Endothelial cell of umbilical vein (primary cell): ENCODE measurements around the gene CYP11A1. TPM values are rescaled to one million over a fixed set of nuclear protein-coding genes. Genes with fewer than 3 reads are reported as not detected.

Experiments
- BruUV-seq: library from RNA; stranded (reverse); fragments of 400-500 nt; replicated peaks from 2 replicates; lab custom pipeline; 2021; lab: Mats Ljungman, UMichigan
- CTCF ChIA-PET: fragments of 300-600, 350-600 bp; sonication (Branson Sonifier 250); formaldehyde crosslinking; loops from one replicate; lab custom pipeline; 2021; ENCODE audit warnings: antibody characterized with exemption, inconsistent platforms; lab: Charles Lee
- POLR2A ChIA-PET: fragments of 300-600, 350-600 bp; sonication (Branson Sonifier 250); formaldehyde crosslinking; loops from one replicate; lab custom pipeline; 2021; ENCODE audit warnings: antibody characterized with exemption, inconsistent platforms; lab: Charles Lee
- DNase-seq: peaks from one replicate; pipeline ENCODE4 v3.0.0-alpha.2; 2011; ENCODE audit warnings: low read depth, low spot score
- FAIRE-seq: peaks from 2 replicates; lab custom pipeline; 2011; peaks lifted over from hg19 to GRCh38; lab: Jason Lieb, UNC
- H2AFZ ChIP-seq: 2 replicates; pipeline ENCODE4 v1.6.0; 2012; ENCODE audit warnings: low read depth, low read length, control low read depth, inconsistent platforms
- H3K27ac ChIP-seq: 2 replicates; pipeline ENCODE4 v1.5.1; 2011; ENCODE audit warnings: low read depth, mild to moderate bottlenecking, control low read depth, low read length, moderate library complexity; ENCODE audit not compliant: insufficient read depth
- H3K27me3 ChIP-seq, 2 experiments: 2 replicates each; pipeline versions ENCODE4 v1.6.0 to v1.6.1; 2011; ENCODE audit warnings: low read length in 2 of 2, mixed read lengths in 1 of 2; ENCODE audit not compliant: control insufficient read depth in 2 of 2, insufficient read depth in 2 of 2
- H3K36me3 ChIP-seq, 2 experiments: 2 replicates in 1 of 2; 3 replicates in 1 of 2; pipeline ENCODE4 v1.5.1; 2011; ENCODE audit warnings: low read length in 2 of 2, mild to moderate bottlenecking in 1 of 2, moderate library complexity in 1 of 2; ENCODE audit not compliant: control insufficient read depth in 2 of 2, insufficient read depth in 2 of 2; ENCODE audit errors: extremely low read depth in 1 of 2
- H3K4me1 ChIP-seq: 3 replicates; pipeline ENCODE4 v1.5.1; 2011; ENCODE audit warnings: mild to moderate bottlenecking, low read length; ENCODE audit not compliant: control insufficient read depth, insufficient read depth; ENCODE audit errors: extremely low read depth
- H3K4me2 ChIP-seq: 2 replicates; pipeline ENCODE4 v1.6.1; 2011; ENCODE audit warnings: low read length, control low read depth, mixed read lengths; ENCODE audit not compliant: insufficient read depth
- H3K4me3 ChIP-seq, 3 experiments: fragments of 200-600 bp in 1 of 3; sonication (generic), shearing (Covaris generic) in 1 of 3; replicated peaks in 1 of 3; 2 replicates each; pipeline ENCODE4 v1.5.1; 2011 to 2016; ENCODE audit warnings: control low read depth in 3 of 3, low read length in 3 of 3, mild to moderate bottlenecking in 2 of 3, inconsistent platforms in 1 of 3, low read depth in 1 of 3, moderate library complexity in 1 of 3; ENCODE audit not compliant: insufficient read depth in 1 of 3
- H3K79me2 ChIP-seq: 2 replicates; pipeline ENCODE4 v1.6.0; 2012; ENCODE audit warnings: low read length, inconsistent platforms; ENCODE audit not compliant: control insufficient read depth, insufficient read depth
- H3K9ac ChIP-seq: replicated peaks from 2 replicates; pipeline ENCODE3; 2011; ENCODE audit warnings: low read length, control low read depth; ENCODE audit not compliant: insufficient read depth; ENCODE audit errors: extremely low read depth
- H3K9me1 ChIP-seq: replicated peaks from 3 replicates; pipeline ENCODE4 v1.6.0; 2011; ENCODE audit warnings: mild to moderate bottlenecking, low read length; ENCODE audit not compliant: control insufficient read depth, insufficient read depth; ENCODE audit errors: extremely low read depth
- H3K9me3 ChIP-seq: replicated peaks from 2 replicates; pipeline ENCODE4 v1.5.1; 2012; ENCODE audit warnings: low read length, inconsistent platforms; ENCODE audit not compliant: control insufficient read depth, insufficient read depth
- H4K20me1 ChIP-seq: replicated peaks from 2 replicates; pipeline ENCODE3; 2011; ENCODE audit warnings: mild to moderate bottlenecking, low read length; ENCODE audit not compliant: control insufficient read depth, insufficient read depth; ENCODE audit errors: extremely low read depth
- CTCF ChIP-seq, 2 donors: IDR thresholded peaks; 1 replicate in 1 of 2; 2 replicates in 1 of 2; pipeline ENCODE4 v1.5.1; 2011; ENCODE audit warnings: low read length in 2 of 2, mild to moderate bottlenecking in 2 of 2, moderate library complexity in 2 of 2, control low read depth in 1 of 2, inconsistent platforms in 1 of 2, low read depth in 1 of 2; ENCODE audit not compliant: insufficient read depth in 1 of 2; ENCODE audit errors: extremely low read depth in 1 of 2
- EZH2 ChIP-seq: IDR thresholded peaks from 2 replicates; pipeline ENCODE4 v1.6.1; 2012; ENCODE audit warnings: borderline replicate concordance, low read depth, mild to moderate bottlenecking, moderate library complexity, low read length, inconsistent platforms; ENCODE audit not compliant: severe bottlenecking
- FOS ChIP-seq: IDR thresholded peaks from 2 replicates; pipeline ENCODE4 v1.6.1; 2011; ENCODE audit warnings: mild to moderate bottlenecking, low read length, moderate library complexity, borderline replicate concordance; ENCODE audit not compliant: insufficient read depth
- GATA2 ChIP-seq: IDR thresholded peaks from 2 replicates; pipeline ENCODE4 v1.7.0; 2011; ENCODE audit warnings: low read depth, mild to moderate bottlenecking, moderate library complexity, mixed read lengths, low read length; ENCODE audit not compliant: insufficient read length, insufficient read depth
- JUN ChIP-seq: IDR thresholded peaks from 2 replicates; pipeline ENCODE4 v1.6.1; 2011; ENCODE audit warnings: borderline replicate concordance, low read depth; ENCODE audit not compliant: insufficient read length, insufficient read depth
- MAX ChIP-seq: IDR thresholded peaks from 2 replicates; pipeline ENCODE4 v1.6.1; 2011; ENCODE audit not compliant: insufficient read depth, insufficient read length
- MYC ChIP-seq: IDR thresholded peaks from one replicate; pipeline ENCODE4 v1.6.1; 2011; ENCODE audit warnings: mild to moderate bottlenecking, low read depth, low read length
- POLR2A ChIP-seq: IDR thresholded peaks from 2 replicates; pipeline ENCODE4 v1.6.1; 2012; ENCODE audit warnings: low read depth, mild to moderate bottlenecking, control low read depth, low read length
- dilution Hi-C: fragments of 300-500 bp; cut with MboI; formaldehyde crosslinking; loops from one replicate; pipeline ENCODE4 v1.15.0; 2019; ENCODE audit warnings: low sequenced_read_pairs; ENCODE audit not compliant: extremely low pct_ligation_motif_present
- intact Hi-C: fragments of 100-400 bp; cut with micrococcal nuclease; formaldehyde crosslinking; loops from one replicate; pipeline ENCODE4 v1.10.0; 2022
- polyA plus RNA-seq, 4 experiments: library from polyadenylated mRNA; depleted of rRNA in 3 of 4; stranded (reverse) in 3 of 4; unstranded in 1 of 4; fragments of >200 nt; gene quantifications; 2 replicates each; pipeline versions ENCODE4 v1.2.1 to v1.2.3, GENCODE V29; 2011 to 2012; ENCODE audit warnings: missing spikeins in 1 of 4
- total RNA-seq: library from RNA; stranded (reverse); gene quantifications from 2 replicates; pipeline ENCODE4 v1.2.3, GENCODE V29; 2021

CYP11A1 gene
- total and polyA plus RNA-seq, 2 donors (not counting 3 experiments of a cell fraction or from before 2014, with no cell fraction given), result 0.08 TPM; not detected in 1

GRCh38 chr15:74338676-74339075 is 28.8 kb downstream of the CYP11A1 start:
- no peak overlapping the region for H3K9ac ChIP-seq
- H3K4me3 ChIP-seq, result no peak overlapping the region
- no peak overlapping the region for H2AFZ ChIP-seq
- H4K20me1 ChIP-seq, result no peaks in the 10 kb centered on the region
- no peak overlapping the region for H3K27ac ChIP-seq
- TF ChIP-seq JUN, result no peak
- no peak for TF ChIP-seq EZH2
- TF ChIP-seq FOS, result no peak
- no peak for TF ChIP-seq MYC
- no peak for TF ChIP-seq MAX
- no peak for TF ChIP-seq POLR2A
- no peak for TF ChIP-seq GATA2
- TF ChIP-seq CTCF (IDR thresholded peaks at IDR 0.05; ENCODE audit: extremely low read depth in 1 of 2, insufficient read depth in 1 of 2, low read depth in 1 of 2, low read length in 2 of 2), result no peak
- no peaks in the 10 kb centered on the region for H3K79me2 ChIP-seq
- H3K9me3 ChIP-seq, result no peaks in the 10 kb centered on the region
- no peaks in the 10 kb centered on the region for H3K27me3 ChIP-seq
- no peaks in the 10 kb centered on the region for H3K9me1 ChIP-seq
- dilution Hi-C loops (no loop called here), intact Hi-C loops (no loop called here)
- no peaks in the 10 kb centered on the region for H3K4me1 ChIP-seq
- no TSS peak for BruUV-seq
- no peak overlapping the region for H3K4me2 ChIP-seq
- no peaks in the 10 kb centered on the region for H3K36me3 ChIP-seq
- DNase-seq (no peak), FAIRE-seq (no peak)
- ChIA-PET POLR2A (no interaction called here), CTCF (no interaction called here)
